NCI-H128 (cell line): Measurements from ENCODE around the gene BIN1.

Experiments
- DNase-seq: peaks from one replicate; lab custom pipeline; 2025; ENCODE audit not compliant: unreplicated experiment; lab: John Stamatoyannopoulos, UW

The BIN1 gene

GRCh38 chr2:127048969-127049897 lies 57.7 kb downstream of the BIN1 start:
- DNase-seq, result no peak

- DNase-seq, result no peak
Observed at GRCh38 chr2:127048618-127048935, 58.4 kb downstream of the BIN1 start.

GRCh38 chr2:127047716-127048617 lies 59.0 kb downstream of the BIN1 start:
- DNase-seq, result no peak

GRCh38 chr2:127047054-127047453 lies 59.9 kb downstream of the BIN1 start:
- no peak for DNase-seq

- no peak for DNase-seq
Observed at GRCh38 chr2:127046579-127046978, 60.4 kb downstream of the BIN1 start.

GRCh38 chr2:127045792-127046501 lies 61.0 kb downstream of the BIN1 start:
- DNase-seq, result no peak

- DNase-seq, result no peak
Observed at GRCh38 chr2:127044977-127045661, 61.8 kb downstream of the BIN1 start.

GRCh38 chr2:127044165-127044718 lies 62.7 kb downstream of the BIN1 start:
- no peak for DNase-seq

GRCh38 chr2:127043367-127044164 lies 63.4 kb downstream of the BIN1 start:
- no peak for DNase-seq

GRCh38 chr2:127041259-127041970 lies 65.5 kb downstream of the BIN1 start:
- no peak for DNase-seq

GRCh38 chr2:127040169-127040568 lies 66.8 kb downstream of the BIN1 start:
- DNase-seq, result no peak

- DNase-seq, result no peak
Observed at GRCh38 chr2:127039387-127040031, 67.4 kb downstream of the BIN1 start.

GRCh38 chr2:127037476-127037875 lies 69.5 kb downstream of the BIN1 start:
- DNase-seq, result no peak

GRCh38 chr2:127034883-127035611 lies 71.9 kb downstream of the BIN1 start:
- DNase-seq, result no peak

GRCh38 chr2:127034051-127034450 lies 72.9 kb downstream of the BIN1 start:
- no peak for DNase-seq

- no peak for DNase-seq
Observed at GRCh38 chr2:127032621-127033020, 74.3 kb downstream of the BIN1 start.

- DNase-seq, result no peak
Observed at GRCh38 chr2:127029350-127030051, 77.5 kb downstream of the BIN1 start.
